ENCODE results near the gene KCNN2.
A peak's percentile ranks its signal among the peaks of the same experiment; 100 is the strongest.

KCNN2 gene

DNA sequence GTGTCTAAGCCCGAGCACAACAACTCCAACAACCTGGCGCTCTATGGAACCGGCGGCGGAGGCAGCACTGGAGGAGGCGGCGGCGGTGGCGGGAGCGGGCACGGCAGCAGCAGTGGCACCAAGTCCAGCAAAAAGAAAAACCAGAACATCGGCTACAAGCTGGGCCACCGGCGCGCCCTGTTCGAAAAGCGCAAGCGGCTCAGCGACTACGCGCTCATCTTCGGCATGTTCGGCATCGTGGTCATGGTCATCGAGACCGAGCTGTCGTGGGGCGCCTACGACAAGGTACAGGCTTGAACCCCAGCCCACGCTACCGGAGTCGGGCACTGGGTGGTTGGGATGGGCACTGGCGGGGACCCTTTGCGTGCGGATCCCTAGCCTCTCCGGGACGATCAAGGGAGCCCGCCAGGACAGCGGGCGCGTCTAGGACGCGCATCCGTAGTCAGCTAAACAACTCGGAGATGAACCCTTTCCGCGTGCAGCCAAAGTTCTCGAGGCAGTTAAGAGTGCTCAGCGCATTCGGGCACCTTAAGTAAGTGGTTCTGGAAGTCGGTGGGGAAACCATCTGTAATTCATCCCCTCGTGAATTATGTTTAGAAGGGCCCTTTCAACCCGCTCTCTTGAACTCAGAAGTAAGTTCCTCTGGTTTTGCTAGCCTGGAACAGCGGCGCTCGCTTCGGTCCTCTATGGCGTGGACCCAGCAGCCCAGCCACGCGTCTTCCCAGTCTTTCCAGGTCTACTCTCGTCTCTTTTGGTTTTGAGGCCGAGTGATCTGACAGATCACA is 1.3 kb downstream of the KCNN2 start:
- DNase-seq, result peak in 2 of 14 donors; percentile 5 to 40

DNA sequence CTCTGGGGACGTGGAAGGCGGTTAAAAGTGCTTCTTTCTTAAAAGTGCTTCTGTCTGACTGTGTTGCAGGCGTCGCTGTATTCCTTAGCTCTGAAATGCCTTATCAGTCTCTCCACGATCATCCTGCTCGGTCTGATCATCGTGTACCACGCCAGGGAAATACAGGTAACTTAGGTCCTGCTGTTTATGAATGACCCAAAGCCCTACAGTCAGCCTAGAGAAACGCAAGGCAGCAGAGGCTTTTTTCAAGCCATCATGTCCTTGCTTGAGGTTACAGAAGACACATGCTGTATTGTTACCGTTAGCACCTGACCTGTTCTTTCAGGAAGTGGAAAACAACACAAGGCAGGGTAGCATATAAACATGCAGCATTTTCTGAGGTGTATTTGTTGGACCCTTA is 2.0 kb downstream of the KCNN2 start:
- no peak for DNase-seq

DNA sequence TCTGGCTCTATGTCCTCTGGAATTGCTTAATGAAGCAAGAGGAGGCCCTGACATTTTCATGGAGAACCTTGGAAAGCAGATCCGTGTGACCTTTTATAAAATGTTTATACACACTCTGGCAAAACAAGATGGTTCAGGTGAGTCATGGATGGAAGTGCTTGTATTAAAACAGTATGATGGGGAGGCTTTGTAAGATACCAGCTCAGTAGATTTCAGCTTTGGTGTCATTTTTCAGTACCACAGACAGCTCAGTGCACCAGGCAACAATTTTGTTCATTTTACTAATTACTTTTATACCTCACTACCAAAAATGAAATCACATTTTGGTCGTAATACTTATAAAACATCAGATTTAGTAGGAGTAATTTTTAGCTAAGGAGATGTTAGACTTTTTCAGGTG is 5.2 kb downstream of the KCNN2 start:
- DNase-seq, result no peak

DNA sequence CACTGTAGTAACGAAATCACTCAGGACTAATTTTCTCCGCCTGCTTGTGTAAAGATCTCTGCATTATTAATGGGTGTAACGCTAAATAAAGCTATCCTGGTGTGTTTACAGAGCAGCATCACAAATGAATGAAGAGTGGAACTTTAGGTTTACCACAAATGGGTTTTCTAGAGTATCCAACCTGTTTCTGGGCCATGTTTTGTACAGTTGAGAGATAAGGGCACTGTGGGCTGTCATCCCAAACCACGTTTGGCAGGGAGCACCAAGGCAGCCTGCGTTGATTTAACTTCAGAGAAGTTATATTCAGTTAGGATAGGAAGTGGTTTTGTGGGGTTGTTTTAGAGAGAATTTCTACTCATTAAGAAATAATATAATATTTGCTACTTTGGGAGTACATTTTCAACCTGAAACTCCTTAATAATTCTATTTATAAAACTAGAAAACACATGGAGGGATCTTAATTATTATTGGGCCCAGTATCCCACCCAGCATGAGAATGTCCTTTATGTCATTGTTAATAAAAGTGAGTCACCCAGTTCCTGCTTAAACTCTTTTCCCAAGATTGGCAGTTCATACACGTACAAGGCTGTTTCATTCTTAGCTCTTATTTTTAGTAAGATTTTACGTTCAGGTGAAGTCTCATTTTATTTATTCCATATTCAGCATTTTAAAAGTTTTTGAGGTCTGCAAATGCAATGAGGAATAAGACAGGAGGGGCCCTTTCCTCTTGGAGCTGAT is 8.0 kb downstream of the KCNN2 start:
- no peak for DNase-seq

DNA sequence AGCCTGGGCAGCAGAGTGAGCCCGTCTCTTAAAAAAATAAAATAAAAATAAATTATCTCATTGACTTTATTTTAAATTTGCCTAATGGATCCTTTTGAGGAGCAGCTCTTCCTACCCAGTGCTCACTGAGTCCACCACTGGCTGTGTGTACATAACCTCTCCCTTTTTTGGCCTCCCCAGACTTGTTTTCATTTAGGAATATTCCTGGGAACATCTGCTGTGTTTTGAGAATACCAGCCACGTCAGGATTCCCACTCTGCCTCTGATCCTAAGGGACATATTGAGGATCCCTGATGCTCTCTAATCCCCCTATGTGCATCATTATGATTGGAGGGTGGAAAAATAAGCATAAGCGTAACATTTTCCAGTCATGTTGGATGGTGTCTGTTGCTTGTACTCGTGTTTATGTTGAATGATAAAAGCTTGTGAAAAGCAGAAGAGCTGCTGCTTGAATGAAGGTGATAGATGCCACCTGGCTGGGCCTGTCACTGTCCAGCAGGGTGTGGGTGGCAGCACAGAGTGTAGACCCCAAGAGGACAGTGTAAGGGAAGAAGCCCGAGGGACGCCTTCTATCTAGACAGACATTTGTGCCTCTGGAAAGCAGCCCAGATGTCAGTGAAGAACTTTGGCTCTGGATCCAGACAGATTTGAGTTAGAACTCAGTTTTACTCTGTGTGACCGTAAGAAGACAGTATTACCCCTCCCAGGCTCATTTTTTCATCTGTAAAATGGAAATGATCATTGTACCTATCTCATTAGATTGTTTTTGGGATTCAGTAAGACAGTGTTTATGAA is 15.4 kb downstream of the KCNN2 start:
- DNase-seq, result no peak

DNA sequence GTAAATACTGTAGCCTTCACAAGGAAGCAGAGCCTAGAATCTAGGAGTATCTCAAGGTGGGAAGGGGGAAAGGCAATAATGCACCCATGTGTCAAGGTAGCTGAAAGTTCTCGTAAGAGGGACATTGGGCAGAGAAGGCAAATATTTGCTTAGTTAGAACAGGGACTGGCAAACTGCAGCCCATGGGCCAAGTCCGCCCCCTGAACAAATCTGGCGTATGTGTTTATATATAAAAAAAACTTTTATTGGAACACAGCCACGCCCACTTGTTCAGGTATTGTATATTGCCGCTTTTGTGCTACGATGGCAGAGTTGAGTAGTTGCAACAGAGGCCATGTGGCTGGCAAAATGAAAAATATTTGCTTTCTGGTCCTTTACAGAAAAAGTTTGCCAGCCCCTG is 16.1 kb downstream of the KCNN2 start:
- no peak for DNase-seq

DNA sequence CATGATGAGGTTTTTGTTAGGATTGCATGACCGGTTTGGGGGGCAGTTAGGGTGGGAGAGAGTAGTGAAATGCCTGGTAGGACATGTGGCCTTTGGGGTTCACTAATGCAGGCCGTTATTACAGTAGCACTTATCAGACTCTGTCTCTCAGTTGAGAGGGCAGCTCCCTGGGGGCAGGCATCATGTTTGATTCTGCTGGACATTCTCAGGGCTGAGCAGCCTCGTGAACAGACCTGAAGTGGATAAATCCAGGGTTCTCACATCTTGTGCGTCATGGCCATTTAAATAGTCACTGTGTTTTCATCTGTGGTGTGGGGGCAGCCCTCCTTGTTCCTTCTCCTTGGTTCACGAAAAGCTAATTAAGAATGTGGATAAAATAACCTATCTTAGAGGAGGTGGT is 18.9 kb downstream of the KCNN2 start:
- no peak for DNase-seq

DNA sequence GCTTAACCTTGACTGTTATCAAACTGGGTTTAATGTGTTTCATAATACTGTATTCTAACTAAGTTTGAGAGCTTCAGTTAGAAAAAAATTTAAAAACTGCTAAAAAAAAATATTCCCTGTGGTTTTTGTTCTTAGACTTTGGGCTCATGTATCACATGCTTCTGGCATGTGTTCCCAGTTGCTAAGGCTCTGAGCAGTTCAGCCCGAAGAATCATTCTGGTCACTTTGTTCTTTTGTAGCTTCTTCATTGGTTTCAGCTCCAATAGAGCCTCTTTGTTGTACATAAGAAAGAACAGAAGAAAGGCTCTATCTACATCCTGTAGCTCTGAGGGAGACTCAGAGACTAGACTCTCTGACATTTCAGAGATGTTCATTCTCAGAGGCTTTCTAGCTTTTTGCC is 25.6 kb downstream of the KCNN2 start:
- peak in 1 of 14 donors; percentile 14 for DNase-seq

DNA sequence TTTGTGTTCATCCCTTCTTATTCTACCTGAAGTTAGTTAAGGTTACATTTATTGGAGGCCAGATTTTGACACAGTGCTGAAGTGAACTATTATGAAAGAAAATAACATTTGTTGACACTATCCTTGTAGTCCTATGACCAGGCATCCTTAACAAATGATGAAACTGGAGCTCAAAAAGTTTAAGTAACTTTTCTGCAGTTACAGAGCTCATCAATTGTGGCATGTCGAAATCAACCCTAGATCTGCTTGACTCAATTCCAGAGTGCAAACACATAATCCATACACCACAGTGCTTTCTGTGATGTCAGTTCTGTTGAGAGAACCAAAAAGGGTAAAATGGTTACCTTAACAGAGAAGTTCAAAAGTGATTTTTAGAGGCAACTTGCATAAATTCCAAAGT is 28.6 kb downstream of the KCNN2 start:
- no peak for DNase-seq

DNA sequence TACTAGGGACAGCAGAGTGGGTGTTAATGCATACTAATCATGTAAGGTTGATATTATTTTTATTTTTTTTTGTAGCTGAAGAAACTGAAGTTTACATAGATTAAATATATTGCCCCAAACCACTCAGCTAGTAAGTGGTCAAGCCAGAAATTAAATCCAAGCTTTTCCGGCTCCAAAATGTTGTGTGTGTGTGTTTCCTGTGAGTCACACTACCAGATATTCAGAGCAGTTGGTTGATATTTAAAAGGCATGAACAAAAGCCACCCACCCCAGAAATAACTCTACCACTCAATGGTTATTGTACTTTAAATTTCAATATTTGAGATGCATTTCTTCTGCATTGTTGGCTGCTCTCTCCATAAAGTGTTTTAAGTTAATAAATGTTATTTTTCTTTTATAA is 29.5 kb downstream of the KCNN2 start:
- DNase-seq, result no peak

DNA sequence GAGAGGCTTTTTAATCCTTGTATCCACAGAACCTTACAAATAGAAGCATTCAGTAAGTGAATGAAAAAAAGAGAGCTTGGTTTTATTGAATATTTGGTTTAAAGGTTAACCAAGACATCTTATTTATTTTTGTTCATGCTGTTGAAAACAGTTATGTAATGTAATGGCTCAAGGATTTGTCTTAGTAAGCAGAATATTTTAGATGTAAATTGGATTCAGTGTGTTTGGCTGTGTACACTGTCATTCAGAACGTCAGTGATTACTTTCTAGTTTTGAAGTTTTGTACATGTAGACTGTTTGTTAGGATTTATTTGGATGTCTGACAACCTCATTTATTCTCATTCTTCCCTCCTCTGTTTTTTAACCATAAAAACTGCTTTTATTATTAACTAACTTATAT is 31.3 kb downstream of the KCNN2 start:
- DNase-seq, result no peak

DNA sequence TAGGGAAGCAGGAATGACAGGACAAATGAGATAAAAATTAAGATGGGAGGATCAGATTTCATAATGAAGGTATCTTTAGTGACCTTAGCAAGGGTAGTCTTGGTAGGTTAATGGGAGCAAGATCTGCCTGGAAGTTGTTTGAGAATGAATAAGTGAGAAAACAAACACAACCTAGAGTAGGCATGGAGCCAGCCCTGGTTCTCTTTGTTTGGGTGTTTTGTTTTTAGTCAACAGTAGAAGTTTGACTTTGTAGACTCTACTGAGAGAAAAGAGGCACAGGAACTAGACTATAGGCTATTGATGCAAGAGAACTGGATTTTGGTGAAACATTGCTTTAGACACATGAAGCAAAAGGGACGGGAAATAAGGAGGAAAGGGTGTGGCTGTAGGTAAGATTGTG is 40.3 kb downstream of the KCNN2 start:
- DNase-seq, result no peak

DNA sequence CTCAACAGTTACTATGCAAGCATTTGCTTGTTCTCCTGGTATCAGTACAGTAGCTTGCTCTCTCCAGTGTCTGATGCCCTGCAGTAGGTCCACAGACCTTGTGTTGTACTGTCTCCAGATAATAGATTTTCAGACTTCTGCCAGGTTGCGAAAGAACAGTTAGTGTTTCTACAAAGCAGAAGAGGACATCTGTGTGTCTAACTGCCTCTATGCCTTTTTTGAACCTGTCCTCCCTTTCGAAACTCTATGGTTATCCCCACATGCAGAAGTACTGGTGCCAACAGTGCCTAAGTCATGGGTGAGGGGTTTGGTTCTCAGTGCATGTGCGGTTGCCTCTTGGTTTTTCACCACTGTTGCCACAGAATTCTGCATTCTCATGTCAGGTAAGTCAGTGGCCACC is 45.9 kb downstream of the KCNN2 start:
- DNase-seq, result peak in 1 of 14 donors; percentile 11

DNA sequence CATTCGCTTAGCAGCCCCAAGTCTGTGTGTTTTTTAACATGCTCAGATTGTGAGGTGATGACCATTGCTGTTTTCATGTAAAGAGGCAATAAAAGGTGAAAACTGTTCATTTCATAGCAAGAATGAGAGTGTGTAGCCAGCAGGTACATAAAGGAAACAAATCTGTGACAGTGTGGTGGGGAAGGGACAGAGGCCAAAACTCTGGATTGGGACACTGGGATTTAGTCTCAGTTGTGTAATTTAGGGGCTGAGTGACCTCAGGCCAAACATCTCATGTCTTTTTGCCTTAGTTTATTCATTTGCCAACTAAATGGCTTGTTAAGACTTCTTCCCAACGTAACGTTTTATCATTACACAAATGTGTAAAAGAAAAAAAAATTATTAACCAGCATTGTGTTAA is 47.0 kb downstream of the KCNN2 start:
- no peak for DNase-seq

DNA sequence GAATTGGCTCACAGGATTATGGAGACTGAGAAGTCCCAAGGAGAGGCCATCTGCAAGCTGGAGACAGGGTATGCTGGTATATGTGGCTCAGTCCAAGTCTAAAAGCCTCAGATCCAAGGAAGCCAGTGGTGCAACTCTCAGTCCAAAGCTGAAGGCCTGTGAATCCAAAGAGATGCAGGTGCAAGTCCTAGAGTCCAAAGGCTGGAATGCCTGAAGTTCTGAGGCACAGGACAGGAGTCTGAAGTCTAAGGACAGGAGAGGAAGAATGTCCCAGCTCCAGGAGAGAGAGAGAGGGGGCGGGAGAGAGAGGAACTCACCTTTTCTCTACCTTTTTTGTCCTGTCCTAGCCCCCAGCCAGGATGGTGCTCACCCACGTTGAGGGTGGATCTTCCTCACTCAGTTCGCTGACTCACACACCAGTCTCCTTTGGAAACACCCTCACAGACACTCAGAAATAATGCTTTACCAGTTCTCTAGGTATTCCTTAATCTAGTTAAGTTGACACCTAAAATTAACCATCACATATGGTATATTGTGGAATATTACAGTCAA is 49.6 kb downstream of the KCNN2 start:
- DNase-seq, result no peak

DNA sequence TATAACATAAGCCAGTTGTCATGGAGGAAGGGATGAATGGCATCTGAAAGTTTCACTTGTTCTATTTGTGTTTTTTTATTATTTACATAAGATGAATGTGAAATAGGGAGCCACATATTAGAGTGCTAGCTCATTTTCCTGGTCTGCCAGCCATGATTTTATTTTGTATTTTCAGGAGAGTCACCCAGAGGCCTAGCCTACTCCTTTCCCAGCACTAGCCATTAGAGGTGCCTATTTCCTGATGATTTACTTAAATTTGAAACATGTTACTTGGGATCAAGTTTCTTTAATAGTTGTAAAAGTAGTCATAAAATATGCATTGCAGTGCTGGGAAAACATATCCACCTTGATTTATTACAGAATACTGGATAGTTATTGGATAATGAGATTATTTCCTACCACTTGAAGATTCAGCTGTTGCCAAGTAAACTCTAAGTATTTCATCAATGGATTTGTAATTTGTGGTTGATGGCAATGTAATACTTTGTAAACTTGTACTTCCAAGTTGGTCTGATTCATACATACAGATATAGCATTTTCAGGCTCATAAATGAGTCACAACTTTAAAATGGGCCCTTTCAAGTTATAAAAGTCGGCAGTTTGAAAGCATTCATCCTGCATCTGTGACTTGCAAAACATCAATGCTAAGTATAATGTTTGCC is 50.8 kb downstream of the KCNN2 start:
- DNase-seq, result no peak

DNA sequence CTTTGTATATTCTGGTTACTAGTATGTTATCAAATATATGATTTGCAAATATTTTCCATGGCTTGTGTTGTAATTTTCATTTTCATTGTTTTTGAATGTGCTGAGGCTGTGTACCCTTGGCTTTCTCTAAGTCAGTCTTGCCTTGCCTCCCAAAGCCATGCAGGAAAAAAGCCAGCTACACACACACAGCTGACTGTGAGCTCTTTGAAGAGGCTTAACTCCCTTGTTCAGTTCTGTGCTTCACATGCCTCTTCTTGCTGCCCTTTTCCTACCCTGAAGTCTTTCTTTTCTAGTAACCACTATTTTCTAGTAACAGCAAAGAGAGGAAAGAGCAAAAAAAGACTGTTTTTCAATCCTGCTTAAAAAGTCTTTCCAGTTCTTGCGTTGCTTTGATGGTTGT is 53.9 kb downstream of the KCNN2 start:
- peak in 1 of 14 donors; percentile 5 for DNase-seq

DNA sequence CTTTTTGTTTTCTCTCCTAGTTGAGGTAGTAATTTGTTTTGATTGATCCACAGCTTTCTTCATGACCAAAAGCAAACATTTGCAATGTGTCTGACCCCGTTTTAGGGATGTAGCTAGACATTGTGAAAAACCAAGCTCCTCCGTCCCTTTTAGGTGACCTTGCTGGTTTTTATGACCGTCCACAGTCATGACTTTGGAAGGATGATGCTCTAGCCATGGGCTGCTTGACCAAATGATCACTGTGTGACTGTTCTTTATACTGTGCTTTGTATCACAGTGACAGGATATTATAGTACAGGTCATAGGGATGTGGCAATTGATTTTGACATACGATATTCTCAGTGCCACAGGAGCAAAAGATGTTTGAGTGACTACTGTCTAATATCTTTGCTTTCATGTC is 54.4 kb downstream of the KCNN2 start:
- DNase-seq, result no peak

DNA sequence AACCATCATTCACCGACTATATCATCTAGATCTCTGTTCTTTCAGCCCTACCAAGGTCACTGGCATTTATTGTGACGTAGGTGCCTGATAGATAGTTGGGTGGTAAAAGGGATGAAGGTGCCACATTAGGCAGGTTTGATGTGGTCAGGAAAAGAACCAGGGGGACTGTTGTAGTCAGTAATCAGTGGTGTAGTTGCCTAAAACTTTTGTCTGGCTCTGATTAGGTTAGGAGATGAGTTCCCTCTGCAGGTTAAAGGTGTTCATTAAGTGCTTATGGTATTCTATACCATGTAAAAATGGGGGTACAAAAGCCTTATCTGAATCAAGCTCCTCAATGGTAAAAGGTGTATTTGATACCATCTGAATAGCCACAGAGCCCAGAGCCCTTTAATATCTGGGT is 55.6 kb downstream of the KCNN2 start:
- no peak for DNase-seq

DNA sequence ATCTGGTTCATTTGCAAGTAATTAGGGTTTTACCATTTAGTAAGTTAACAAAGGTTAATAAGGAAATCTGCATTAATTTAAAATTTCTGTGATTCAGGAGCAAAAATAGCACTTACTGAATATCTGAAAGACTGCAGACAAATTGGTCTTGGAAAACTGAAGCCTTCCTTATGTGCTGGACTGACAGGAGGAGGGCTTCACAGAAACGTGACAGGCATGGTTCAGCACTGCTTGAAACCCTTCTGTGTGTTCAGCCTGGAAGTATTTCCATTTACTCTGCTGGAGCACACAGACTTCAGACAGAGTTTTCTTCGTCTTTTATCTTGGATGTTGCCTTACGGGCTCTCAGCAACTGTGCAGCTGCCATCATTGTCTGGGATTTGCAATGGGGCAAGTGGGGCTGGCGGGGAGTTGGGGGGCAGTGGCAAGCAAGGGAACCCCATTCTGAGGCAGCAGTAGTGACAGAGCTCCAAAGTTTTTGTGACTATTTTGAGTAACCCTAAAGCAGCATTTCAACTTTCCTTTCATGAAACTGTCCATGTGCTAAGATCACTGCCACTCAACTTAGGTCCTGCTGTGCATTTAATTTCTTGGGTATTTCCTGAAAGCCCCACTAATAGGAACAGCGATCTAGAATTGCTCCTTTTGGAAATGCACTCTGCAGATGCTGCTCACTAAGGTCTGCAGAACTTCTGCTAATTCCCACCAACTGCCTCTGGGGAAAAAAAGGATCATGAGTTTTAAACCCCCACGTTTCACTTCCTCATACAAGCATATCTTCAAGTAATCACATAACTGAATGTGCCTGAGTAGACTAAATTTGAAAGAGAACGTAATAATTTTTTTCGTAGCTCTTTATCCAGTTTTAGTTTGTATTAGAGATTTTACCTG is 56.6 kb downstream of the KCNN2 start:
- DNase-seq, result no peak

DNA sequence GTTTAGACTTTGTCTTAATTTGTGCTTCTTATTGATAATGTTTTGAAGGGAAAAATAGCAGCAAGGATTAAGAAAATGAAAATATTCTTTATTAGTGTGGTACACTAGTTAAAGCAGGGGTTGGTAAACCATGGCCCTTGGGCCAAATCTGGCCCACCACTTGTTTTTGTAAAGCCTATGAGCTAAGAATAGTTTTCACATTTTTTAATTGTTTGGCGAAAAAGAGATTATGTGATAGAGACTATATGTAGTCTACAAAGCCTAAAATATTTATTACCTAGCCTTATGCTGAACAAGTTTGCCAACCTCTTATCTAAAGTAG is 57.2 kb downstream of the KCNN2 start:
- DNase-seq, result no peak

DNA sequence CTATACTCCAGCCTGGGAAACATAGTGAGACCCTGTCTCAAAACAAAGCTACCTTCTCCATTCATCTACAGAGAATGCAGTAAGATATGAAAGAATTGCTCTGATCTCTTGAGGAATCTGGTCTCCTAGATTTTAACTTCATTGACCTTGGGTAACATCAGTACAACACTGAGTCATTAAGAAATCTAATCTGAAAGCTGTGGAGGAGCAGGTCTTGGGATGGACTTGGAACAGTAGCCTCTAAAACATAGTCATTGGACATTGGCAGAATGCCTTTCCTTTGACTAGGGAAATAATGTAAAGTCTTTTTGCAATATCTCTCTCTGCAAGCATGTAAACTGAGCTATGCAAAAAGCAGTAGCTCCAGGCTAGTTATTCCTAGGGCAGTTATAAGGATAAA is 58.1 kb downstream of the KCNN2 start:
- DNase-seq, result no peak
